Natural killer cell (primary cell): ENCODE results near the gene TTC21B. TPM values are rescaled to one million over a fixed set of nuclear protein-coding genes. Genes with fewer than 3 reads are reported as not detected.

Source experiments
- ATAC-seq, 3 donors: fragments of 150-1000 bp in 2 of 3; fragments of 200-7000 bp in 1 of 3; cut with Tn5 transposase; 1 replicate in 1 of 3; 2 replicates in 2 of 3; pipeline ENCODE4 v1.10.0; 2021; ENCODE audit warnings: mild to moderate bottlenecking in 2 of 3, moderate library complexity in 2 of 3
- DNase-seq, 2 donors: peaks; one replicate each; pipeline versions ENCODE4 v3.0.0 to v3.0.0-alpha.2; 2013 to 2021; ENCODE audit warnings: mixed read lengths in 1 of 2
- H3K27ac ChIP-seq: one replicate; pipeline ENCODE4 v1.5.1; 2013; ENCODE audit warnings: mild to moderate bottlenecking, low read length
- H3K27me3 ChIP-seq: one replicate; pipeline ENCODE4 v1.6.1; 2013; ENCODE audit warnings: low read length; ENCODE audit not compliant: control insufficient read depth, insufficient read depth
- H3K36me3 ChIP-seq: one replicate; pipeline ENCODE4 v1.6.1; 2013; ENCODE audit warnings: low read length; ENCODE audit not compliant: control insufficient read depth, insufficient read depth
- H3K4me1 ChIP-seq: one replicate; pipeline ENCODE4 v1.6.1; 2013; ENCODE audit warnings: low read length; ENCODE audit not compliant: control insufficient read depth, insufficient read depth
- H3K4me3 ChIP-seq: one replicate; pipeline ENCODE4 v1.5.1; 2013; ENCODE audit warnings: low read length
- H3K9me3 ChIP-seq: one replicate; pipeline ENCODE4 v1.6.1; 2013; ENCODE audit warnings: low read length; ENCODE audit not compliant: control insufficient read depth, insufficient read depth
- H3K27ac Mint-ChIP-seq, 2 donors: one replicate each; pipeline ENCODE4 v1.8.0; 2022; ENCODE audit warnings: mild to moderate bottlenecking in 2 of 2, mixed read lengths in 2 of 2, moderate library complexity in 1 of 2
- H3K27me3 Mint-ChIP-seq, 2 donors: one replicate each; pipeline ENCODE4 v1.8.0; 2022; ENCODE audit warnings: low read depth in 2 of 2, mixed read lengths in 2 of 2
- H3K36me3 Mint-ChIP-seq: one replicate; pipeline ENCODE4 v1.8.0; 2022; ENCODE audit warnings: mixed read lengths
- H3K4me1 Mint-ChIP-seq, 2 donors: one replicate each; pipeline ENCODE4 v1.8.0; 2022; ENCODE audit warnings: mixed read lengths in 2 of 2
- H3K4me3 Mint-ChIP-seq: one replicate; pipeline ENCODE4 v1.8.0; 2022; ENCODE audit warnings: mild to moderate bottlenecking, moderate library complexity, mixed read lengths
- H3K9me3 Mint-ChIP-seq, 2 donors: one replicate each; pipeline ENCODE4 v1.8.0; 2022; ENCODE audit warnings: mixed read lengths in 2 of 2
- WGBS: methylation state at CpG from one replicate; pipeline ENCODE4 v1.1.7; 2013; ENCODE audit warnings: missing lambda C conversion rate; ENCODE audit not compliant: insufficient coverage; 5-methylcytosine and 5-hydroxymethylcytosine counted together
- intact Hi-C: fragments of 100-400 bp; cut with micrococcal nuclease; formaldehyde crosslinking; loops from one replicate; pipeline ENCODE4 v1.14.2; 2022
- total RNA-seq, 4 donors: library from RNA; stranded (reverse); fragments of 120-200 nt in 1 of 4; gene quantifications; one replicate each; pipeline versions ENCODE4 v1.2.3 to v1.2.4, GENCODE V29; 2013 to 2022
- TF ChIP-seq, protein P1 (sequence below): fragments of 200-600 bp; IDR thresholded peaks from one replicate; pipeline ENCODE4 v1.8.0; 2022; ENCODE audit warnings: antibody characterized with exemption

The TTC21B gene
- total RNA-seq, 3 donors from 2014 or later (not counting 1 experiment from before 2014, with no cell fraction given), result 31.7 to 40.1 (median 34.3) TPM

DNA sequence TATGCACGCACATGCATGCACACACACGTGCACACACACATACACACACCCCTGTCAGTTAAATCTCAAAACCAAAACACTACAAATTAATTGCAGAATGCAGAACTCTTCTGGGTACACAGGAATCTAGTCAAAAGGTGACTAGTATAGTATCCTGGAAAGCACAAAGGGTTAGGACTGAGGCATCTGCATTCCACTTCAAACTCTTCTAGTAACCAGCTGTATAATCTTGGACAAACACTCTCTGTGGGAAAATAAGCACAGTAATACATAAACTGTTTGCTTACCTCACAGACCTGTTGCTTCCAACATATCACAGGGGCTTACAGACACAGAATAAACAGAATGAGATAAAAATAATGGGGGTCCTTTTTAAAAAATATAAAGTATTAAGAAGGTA, 49.1 kb downstream of the TTC21B start:
- Histone ChIP-seq H3K27ac (no peak overlapping the region), H3K4me3 (no peak overlapping the region), H3K36me3 (peaks cover 20% of the 10 kb centered on the region), H3K4me1 (peaks cover 3% of the 10 kb centered on the region), H3K27me3 (no peaks in the 10 kb centered on the region), H3K9me3 (no peaks in the 10 kb centered on the region)
- no peaks in the 10 kb centered on the region for H3K9me3 Mint-ChIP-seq
- H3K4me1 Mint-ChIP-seq, result peaks cover 7 to 11% of the 10 kb centered on the region in 2 donors
- H3K27ac Mint-ChIP-seq, result no peak overlapping the region
- 100% methylated on average over 2 of the region's 2 CpGs for WGBS
- no peak for ATAC-seq
- intact Hi-C loops, result no loop called here
- no peak for DNase-seq
- TF ChIP-seq, protein P1, sequence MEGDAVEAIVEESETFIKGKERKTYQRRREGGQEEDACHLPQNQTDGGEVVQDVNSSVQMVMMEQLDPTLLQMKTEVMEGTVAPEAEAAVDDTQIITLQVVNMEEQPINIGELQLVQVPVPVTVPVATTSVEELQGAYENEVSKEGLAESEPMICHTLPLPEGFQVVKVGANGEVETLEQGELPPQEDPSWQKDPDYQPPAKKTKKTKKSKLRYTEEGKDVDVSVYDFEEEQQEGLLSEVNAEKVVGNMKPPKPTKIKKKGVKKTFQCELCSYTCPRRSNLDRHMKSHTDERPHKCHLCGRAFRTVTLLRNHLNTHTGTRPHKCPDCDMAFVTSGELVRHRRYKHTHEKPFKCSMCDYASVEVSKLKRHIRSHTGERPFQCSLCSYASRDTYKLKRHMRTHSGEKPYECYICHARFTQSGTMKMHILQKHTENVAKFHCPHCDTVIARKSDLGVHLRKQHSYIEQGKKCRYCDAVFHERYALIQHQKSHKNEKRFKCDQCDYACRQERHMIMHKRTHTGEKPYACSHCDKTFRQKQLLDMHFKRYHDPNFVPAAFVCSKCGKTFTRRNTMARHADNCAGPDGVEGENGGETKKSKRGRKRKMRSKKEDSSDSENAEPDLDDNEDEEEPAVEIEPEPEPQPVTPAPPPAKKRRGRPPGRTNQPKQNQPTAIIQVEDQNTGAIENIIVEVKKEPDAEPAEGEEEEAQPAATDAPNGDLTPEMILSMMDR, result no peak
- H3K27me3 Mint-ChIP-seq, result no peaks in the 10 kb centered on the region
- H3K36me3 Mint-ChIP-seq, result peaks cover 12% of the 10 kb centered on the region
- no peak overlapping the region for H3K4me3 Mint-ChIP-seq

DNA sequence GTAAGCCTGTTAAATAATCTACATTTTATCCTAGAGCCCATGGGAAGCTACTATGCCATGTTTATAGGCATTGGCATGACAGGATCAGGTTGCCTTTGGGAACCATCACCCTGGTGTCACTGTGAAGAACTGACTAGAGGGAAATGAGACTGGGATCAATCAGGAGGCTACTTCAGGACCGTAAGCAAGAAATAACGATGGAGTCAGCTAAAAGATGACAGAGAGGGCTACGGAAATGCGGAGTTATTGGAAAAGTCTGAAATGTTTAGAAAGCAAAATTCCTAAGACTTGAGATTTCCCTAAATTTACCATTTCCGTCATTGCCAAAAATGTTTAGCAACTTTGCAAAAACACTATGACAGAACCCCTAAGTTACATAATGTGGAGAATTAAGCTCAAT, 50.2 kb downstream of the TTC21B start:
- Mint-ChIP-seq H3K27ac (peak overlapping the region; percentile 12 to 87), H3K4me3 (no peak overlapping the region), H3K9me3 (no peaks in the 10 kb centered on the region), H3K36me3 (peaks cover 17% of the 10 kb centered on the region), H3K4me1 (peaks cover 7 to 11% of the 10 kb centered on the region in 2 donors), H3K27me3 (no peaks in the 10 kb centered on the region)
- no peak for ATAC-seq
- intact Hi-C loops, result no loop called here
- no peak overlapping the region for H3K4me3 ChIP-seq
- no peak overlapping the region for H3K27ac ChIP-seq
- no peak for DNase-seq
- no peaks in the 10 kb centered on the region for H3K9me3 ChIP-seq
- WGBS, result 100% methylated on average over 4 of the region's 5 CpGs
- H3K36me3 ChIP-seq, result peaks cover 29% of the 10 kb centered on the region
- peaks cover 3% of the 10 kb centered on the region for H3K4me1 ChIP-seq
- H3K27me3 ChIP-seq, result no peaks in the 10 kb centered on the region
- TF ChIP-seq, protein P1, result no peak

DNA sequence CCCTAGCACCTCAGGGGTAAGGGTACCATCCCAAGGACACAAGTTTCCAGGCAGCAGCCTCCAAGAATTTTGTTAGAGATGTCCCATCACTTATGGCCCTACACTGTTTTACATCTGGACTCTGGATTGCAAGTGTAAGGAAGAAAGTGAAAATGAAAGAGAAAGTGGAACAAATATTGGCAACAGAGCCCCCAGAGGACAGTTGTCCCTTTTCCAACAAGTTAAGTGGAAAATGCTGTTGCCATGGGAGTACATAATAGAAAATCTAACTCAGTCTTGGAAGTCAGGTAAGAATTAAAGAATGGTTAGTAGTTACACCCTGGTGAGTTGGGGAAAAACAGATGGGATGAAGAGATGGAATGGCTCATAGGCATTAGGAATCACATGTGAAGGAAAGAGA, 50.6 kb downstream of the TTC21B start:
- H3K9me3 ChIP-seq, result no peaks in the 10 kb centered on the region
- TF ChIP-seq, protein P1, result peak; percentile 21
- peak; percentile 58 to 68 (median 58) for ATAC-seq
- peak in 1 of 2 donors; percentile 41 for DNase-seq
- no peak overlapping the region for H3K27ac ChIP-seq
- no peak overlapping the region for H3K4me3 ChIP-seq
- Mint-ChIP-seq H3K36me3 (peaks cover 21% of the 10 kb centered on the region), H3K27me3 (no peaks in the 10 kb centered on the region), H3K4me1 (peaks cover 7 to 11% of the 10 kb centered on the region in 2 donors), H3K9me3 (no peaks in the 10 kb centered on the region), H3K4me3 (peak overlapping the region; percentile 32), H3K27ac (peak overlapping the region; percentile 12 to 87)
- no peaks in the 10 kb centered on the region for H3K27me3 ChIP-seq
- intact Hi-C loops, result no loop called here
- peaks cover 34% of the 10 kb centered on the region for H3K36me3 ChIP-seq
- H3K4me1 ChIP-seq, result peaks cover 3% of the 10 kb centered on the region

DNA sequence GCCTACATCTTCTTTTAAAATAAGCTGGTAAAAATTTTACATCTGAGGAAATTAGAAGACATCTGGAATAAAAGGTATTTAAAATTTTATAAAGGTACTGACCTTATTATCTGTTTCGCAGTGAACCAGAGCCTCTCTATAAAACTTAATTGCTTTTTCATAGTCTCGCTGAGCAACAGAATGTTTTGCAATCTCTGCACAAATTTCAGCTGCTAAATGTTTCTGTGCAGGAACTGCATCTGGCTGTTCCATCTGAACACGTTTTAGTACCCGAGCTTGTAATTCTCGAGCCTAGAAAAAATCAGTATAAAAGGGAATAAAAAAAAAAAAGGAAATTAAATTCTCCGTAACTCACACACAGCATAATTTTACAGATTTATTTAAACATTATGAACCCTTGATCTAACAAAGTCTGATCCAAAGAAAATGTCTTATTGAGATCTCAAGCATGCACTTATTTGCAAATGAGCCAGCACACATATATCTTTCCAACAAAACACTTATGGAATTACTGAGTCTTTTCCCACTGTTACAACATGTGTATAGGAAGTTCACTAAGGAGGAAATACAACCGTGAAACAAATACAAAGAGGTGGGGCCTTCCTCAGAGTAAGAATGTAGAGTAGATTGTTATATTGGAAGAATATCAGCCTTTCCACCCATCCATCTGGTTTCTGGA, 51.8 kb downstream of the TTC21B start:
- 85% methylated on average over 7 of the region's 7 CpGs for WGBS
- Histone ChIP-seq H3K4me3 (no peak overlapping the region), H3K9me3 (no peaks in the 10 kb centered on the region), H3K27ac (no peak overlapping the region), H3K4me1 (peaks cover 3% of the 10 kb centered on the region), H3K27me3 (no peaks in the 10 kb centered on the region), H3K36me3 (peaks cover 44% of the 10 kb centered on the region)
- Mint-ChIP-seq H3K9me3 (no peaks in the 10 kb centered on the region), H3K27me3 (no peaks in the 10 kb centered on the region), H3K27ac (no peak overlapping the region), H3K36me3 (peaks cover 33% of the 10 kb centered on the region), H3K4me1 (peaks cover 7 to 11% of the 10 kb centered on the region in 2 donors), H3K4me3 (no peak overlapping the region)
- intact Hi-C loops, result no loop called here
- TF ChIP-seq, protein P1, result no peak
- ATAC-seq (no peak), DNase-seq (no peak)
